CD4-positive, alpha-beta memory T cell (primary cell): ENCODE results near the gene VPS37C. TPM values are rescaled to one million over a fixed set of nuclear protein-coding genes. Genes with fewer than 3 reads are reported as not detected.
A peak's percentile ranks its signal among the peaks of the same experiment; 100 is the strongest.

Experiments used
- CTCF ChIA-PET: fragments of 350-600 bp; sonication (Branson Sonifier 250); formaldehyde crosslinking; loops from one replicate; lab custom pipeline; 2021; ENCODE audit warnings: inconsistent platforms; ENCODE audit not compliant: partially characterized antibody; lab: Charles Lee
- POLR2A ChIA-PET: fragments of 350-600 bp; sonication (Branson Sonifier 250); formaldehyde crosslinking; loops from one replicate; lab custom pipeline; 2021; ENCODE audit not compliant: partially characterized antibody; lab: Charles Lee
- DNase-seq, 5 donors: peaks; one replicate each; pipeline versions ENCODE4 v3.0.0 to v3.0.0-alpha.2; 2020 to 2022; ENCODE audit warnings: mixed read lengths in 1 of 5
- H3K27ac ChIP-seq: one replicate; pipeline ENCODE4 v1.7.0; 2013; ENCODE audit warnings: low read depth, low read length
- H3K27me3 ChIP-seq: 2 replicates; pipeline ENCODE4 v1.7.0; 2013; ENCODE audit warnings: mild to moderate bottlenecking, low read length, moderate library complexity; ENCODE audit not compliant: insufficient read depth
- H3K36me3 ChIP-seq: 2 replicates; pipeline ENCODE4 v1.7.0; 2013; ENCODE audit warnings: mild to moderate bottlenecking, low read length, moderate library complexity; ENCODE audit not compliant: insufficient read depth
- H3K4me1 ChIP-seq: 2 replicates; pipeline ENCODE4 v1.7.0; 2013; ENCODE audit warnings: mild to moderate bottlenecking, low read length, moderate library complexity; ENCODE audit not compliant: insufficient read depth
- H3K4me3 ChIP-seq, 2 donors: one replicate each; pipeline ENCODE4 v1.7.0; 2013; ENCODE audit warnings: low read length in 2 of 2, mild to moderate bottlenecking in 1 of 2
- H3K9me3 ChIP-seq, 2 donors: one replicate each; pipeline ENCODE4 v1.7.0; 2013; ENCODE audit warnings: low read length in 2 of 2, control low read depth in 1 of 2; ENCODE audit not compliant: control insufficient read depth in 1 of 2
- H3K27ac Mint-ChIP-seq, 7 donors: one replicate each; pipeline ENCODE4 v1.8.0; 2020 to 2021; ENCODE audit warnings: mixed read lengths in 7 of 7, mild to moderate bottlenecking in 6 of 7, inconsistent platforms in 3 of 7, moderate library complexity in 3 of 7
- H3K27me3 Mint-ChIP-seq, 2 donors: one replicate each; pipeline ENCODE4 v1.8.0; 2020 to 2021; ENCODE audit warnings: mixed read lengths in 2 of 2
- H3K36me3 Mint-ChIP-seq, 2 donors: one replicate each; pipeline ENCODE4 v1.8.0; 2020 to 2021; ENCODE audit warnings: mixed read lengths in 2 of 2, inconsistent platforms in 1 of 2, mild to moderate bottlenecking in 1 of 2
- H3K4me1 Mint-ChIP-seq, 4 donors: one replicate each; pipeline ENCODE4 v1.8.0; 2020 to 2021; ENCODE audit warnings: mixed read lengths in 4 of 4, mild to moderate bottlenecking in 1 of 4
- H3K4me3 Mint-ChIP-seq, 8 donors: one replicate each; pipeline ENCODE4 v1.8.0; 2020 to 2021; ENCODE audit warnings: mixed read lengths in 8 of 8, mild to moderate bottlenecking in 7 of 8, moderate library complexity in 6 of 8, inconsistent platforms in 3 of 8
- H3K9me3 Mint-ChIP-seq, 8 donors: one replicate each; pipeline ENCODE4 v1.8.0; 2020 to 2021; ENCODE audit warnings: mixed read lengths in 8 of 8, mild to moderate bottlenecking in 5 of 8, inconsistent platforms in 3 of 8, moderate library complexity in 1 of 8
- intact Hi-C: fragments of 100-400 bp; cut with micrococcal nuclease; formaldehyde crosslinking; loops from one replicate; pipeline ENCODE4 v1.15.1; 2023
- polyA plus RNA-seq, 2 donors: library from polyadenylated mRNA; unstranded; fragments of 300-500 nt; fragmentation: Illumina TruSeq; gene quantifications; one replicate each; pipeline ENCODE4 v1.2.3, GENCODE V29; 2021
- total RNA-seq, 2 experiments: library from RNA; stranded (reverse); gene quantifications; one replicate each; pipeline ENCODE4 v1.2.3, GENCODE V29; 2021

Gene VPS37C
- total and polyA plus RNA-seq, 4 experiments from 2014 or later: 0.25 to 7.9 (median 4.1) TPM

DNA sequence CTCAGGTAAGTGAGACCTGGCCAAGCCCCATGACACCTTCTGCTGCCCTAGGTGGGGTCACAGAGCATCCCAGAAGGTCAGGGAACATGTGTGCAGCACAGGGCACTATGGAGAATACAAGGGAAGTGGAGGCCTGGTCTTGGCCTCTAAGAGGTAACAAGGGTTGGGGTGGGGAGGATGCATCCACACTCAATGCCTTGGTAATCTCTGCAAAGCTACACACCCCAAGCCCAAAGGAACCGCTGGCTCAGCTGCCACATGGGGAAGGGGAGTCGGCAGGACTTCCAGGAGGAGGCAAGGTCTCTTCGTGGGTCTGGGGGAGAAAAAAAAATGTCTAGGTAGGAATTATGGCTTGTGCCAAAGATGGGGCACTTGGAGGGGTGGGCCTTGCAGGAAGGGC is 41.7 kb downstream of the VPS37C start:
- Histone ChIP-seq H3K27me3 (no peaks in the 10 kb centered on the region), H3K36me3 (peaks cover 82% of the 10 kb centered on the region), H3K9me3 (no peaks in the 10 kb centered on the region), H3K27ac (peak overlapping the region; percentile 70), H3K4me3 (no peak overlapping the region), H3K4me1 (peaks cover 75% of the 10 kb centered on the region)
- Mint-ChIP-seq H3K4me3 (peak overlapping the region; percentile 58 to 83 (median 75)), H3K4me1 (peaks cover 51 to 64% (median 55%) of the 10 kb centered on the region in 4 donors), H3K36me3 (peaks cover 68 to 89% of the 10 kb centered on the region in 2 donors), H3K9me3 (peaks cover 0 to 2% (median 0%) of the 10 kb centered on the region in 8 donors), H3K27me3 (no peaks in the 10 kb centered on the region), H3K27ac (peak overlapping the region; percentile 95 to 99 (median 98))
- ChIA-PET POLR2A (interaction anchor here (1.0 to 4.6 kb wide), 15 partner anchors 8 to 133 kb away, joined by 3 to 42 read pairs (median 6); partner anchors contain the start of gene CD5), CTCF (interaction anchor here (1.5 to 2.9 kb wide), 4 partner anchors 9 to 204 kb away, joined by 3 to 14 read pairs (median 5); no protein-coding TSS in a partner anchor)
- intact Hi-C loops: no loop called here
- DNase-seq: no peak

GRCh38 chr11:61119055-61119454 is 42.2 kb downstream of the VPS37C start:
- H3K27me3 Mint-ChIP-seq: no peaks in the 10 kb centered on the region
- peaks cover 63 to 87% of the 10 kb centered on the region in 2 donors for H3K36me3 Mint-ChIP-seq
- POLR2A ChIA-PET: interaction anchor here (0.8 to 10.3 kb wide), 14 partner anchors 7 to 204 kb away, joined by 3 to 117 read pairs (median 6); partner anchors contain the start of gene CD5
- peaks cover 80% of the 10 kb centered on the region for H3K36me3 ChIP-seq
- CTCF ChIA-PET: interaction anchor here (1.6 to 2.9 kb wide), 3 partner anchors 10 to 203 kb away, joined by 3 to 14 read pairs (median 6); no protein-coding TSS in a partner anchor
- no peaks in the 10 kb centered on the region for H3K9me3 ChIP-seq
- peak overlapping the region in 6 of 8 donors; percentile 36 to 83 (median 60) for H3K4me3 Mint-ChIP-seq
- no peak overlapping the region for H3K4me3 ChIP-seq
- DNase-seq: no peak
- H3K4me1 ChIP-seq: peaks cover 80% of the 10 kb centered on the region
- H3K9me3 Mint-ChIP-seq: peaks cover 0 to 2% (median 0%) of the 10 kb centered on the region in 8 donors
- H3K4me1 Mint-ChIP-seq: peaks cover 51 to 70% (median 55%) of the 10 kb centered on the region in 4 donors
- intact Hi-C loops: no loop called here
- no peaks in the 10 kb centered on the region for H3K27me3 ChIP-seq
- H3K27ac Mint-ChIP-seq: peak overlapping the region; percentile 95 to 99 (median 98)
- H3K27ac ChIP-seq: peak overlapping the region; percentile 70

GRCh38 chr11:61118406-61118805 is 42.8 kb downstream of the VPS37C start:
- peaks cover 51 to 76% (median 58%) of the 10 kb centered on the region in 4 donors for H3K4me1 Mint-ChIP-seq
- intact Hi-C loops: no loop called here
- POLR2A ChIA-PET: interaction anchor here (0.8 to 10.3 kb wide), 14 partner anchors 10 to 203 kb away, joined by 3 to 117 read pairs (median 4); partner anchors contain the start of gene CD5
- peak overlapping the region; percentile 70 for H3K27ac ChIP-seq
- H3K9me3 ChIP-seq: no peaks in the 10 kb centered on the region
- no peak overlapping the region for H3K4me3 ChIP-seq
- no peak for DNase-seq
- H3K36me3 ChIP-seq: peaks cover 79% of the 10 kb centered on the region
- H3K4me1 ChIP-seq: peaks cover 86% of the 10 kb centered on the region
- peaks cover 60 to 88% of the 10 kb centered on the region in 2 donors for H3K36me3 Mint-ChIP-seq
- H3K27ac Mint-ChIP-seq: peak overlapping the region in 6 of 7 donors; percentile 81 to 99 (median 96)
- no peaks in the 10 kb centered on the region for H3K27me3 Mint-ChIP-seq
- H3K4me3 Mint-ChIP-seq: peak overlapping the region in 5 of 8 donors; percentile 21 to 58 (median 39)
- CTCF ChIA-PET: interaction anchor here (0.9 to 2.9 kb wide), 4 partner anchors 11 to 203 kb away, joined by 3 to 14 read pairs (median 4); no protein-coding TSS in a partner anchor
- H3K9me3 Mint-ChIP-seq: peaks cover 0 to 2% (median 0%) of the 10 kb centered on the region in 8 donors
- H3K27me3 ChIP-seq: no peaks in the 10 kb centered on the region

DNA sequence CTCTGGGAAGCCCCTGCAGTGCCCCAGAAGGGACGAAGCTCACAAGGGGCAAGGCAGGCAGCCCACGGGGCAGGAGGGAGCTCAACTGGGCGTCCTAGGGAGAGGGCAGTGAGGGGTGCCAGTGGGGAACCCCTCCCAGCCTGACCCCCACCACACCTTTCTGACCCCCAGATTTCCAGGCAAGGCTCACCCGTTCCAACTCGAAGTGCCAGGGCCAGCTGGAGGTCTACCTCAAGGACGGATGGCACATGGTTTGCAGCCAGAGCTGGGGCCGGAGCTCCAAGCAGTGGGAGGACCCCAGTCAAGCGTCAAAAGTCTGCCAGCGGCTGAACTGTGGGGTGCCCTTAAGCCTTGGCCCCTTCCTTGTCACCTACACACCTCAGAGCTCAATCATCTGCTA is 43.2 kb downstream of the VPS37C start:
- peaks cover 90% of the 10 kb centered on the region for H3K4me1 ChIP-seq
- H3K27me3 ChIP-seq: no peaks in the 10 kb centered on the region
- peaks cover 79% of the 10 kb centered on the region for H3K36me3 ChIP-seq
- ChIA-PET CTCF (interaction anchor here (0.9 to 2.9 kb wide), 5 partner anchors 11 to 204 kb away, joined by 3 to 14 read pairs (median 3); partner anchors contain the start of gene TMEM109), POLR2A (interaction anchor here (0.8 to 10.3 kb wide), 12 partner anchors 10 to 203 kb away, joined by 3 to 117 read pairs (median 5); partner anchors contain the start of gene CD5)
- Mint-ChIP-seq H3K4me1 (peaks cover 48 to 80% (median 61%) of the 10 kb centered on the region in 4 donors), H3K4me3 (no peak overlapping the region), H3K9me3 (peaks cover 0 to 2% (median 0%) of the 10 kb centered on the region in 8 donors), H3K27ac (peak overlapping the region in 6 of 7 donors; percentile 66 to 98 (median 88)), H3K27me3 (no peaks in the 10 kb centered on the region), H3K36me3 (peaks cover 60 to 88% of the 10 kb centered on the region in 2 donors)
- peak overlapping the region; percentile 70 for H3K27ac ChIP-seq
- H3K4me3 ChIP-seq: no peak overlapping the region
- H3K9me3 ChIP-seq: no peaks in the 10 kb centered on the region
- no peak for DNase-seq
- intact Hi-C loops: no loop called here

DNA sequence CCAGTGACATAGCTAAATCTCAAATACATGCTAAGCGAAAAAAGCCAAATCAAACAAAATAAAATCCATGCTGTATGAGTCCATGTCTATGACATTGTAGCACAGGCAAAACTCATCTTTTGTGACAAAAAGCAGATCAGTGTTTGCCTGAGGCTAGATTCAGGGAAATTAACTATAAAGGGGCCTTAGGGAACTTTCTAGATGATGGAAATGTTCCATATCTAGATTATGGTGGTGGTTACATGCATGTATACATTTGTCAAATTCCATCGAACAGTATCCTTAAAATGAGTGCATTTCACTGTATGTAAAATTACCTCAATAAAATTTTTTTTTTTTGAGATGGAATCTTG is 44.1 kb downstream of the VPS37C start:
- H3K4me3 ChIP-seq: no peak overlapping the region
- peaks cover 40 to 88% (median 67%) of the 10 kb centered on the region in 4 donors for H3K4me1 Mint-ChIP-seq
- H3K36me3 Mint-ChIP-seq: peaks cover 55 to 88% of the 10 kb centered on the region in 2 donors
- no peak for DNase-seq
- intact Hi-C loops: no loop called here
- ChIA-PET CTCF (interaction anchor here (0.9 to 2.9 kb wide), 4 partner anchors 9 to 203 kb away, joined by 3 to 14 read pairs (median 3); partner anchors contain the start of gene TMEM109), POLR2A (interaction anchor here (0.6 to 10.3 kb wide), 9 partner anchors 10 to 75 kb away, joined by 3 to 117 read pairs (median 5); partner anchors contain the start of gene CD5)
- peaks cover 95% of the 10 kb centered on the region for H3K4me1 ChIP-seq
- H3K36me3 ChIP-seq: peaks cover 76% of the 10 kb centered on the region
- peak overlapping the region in 6 of 7 donors; percentile 77 to 94 (median 84) for H3K27ac Mint-ChIP-seq
- peak overlapping the region in 2 of 8 donors; percentile 26 to 70 for H3K4me3 Mint-ChIP-seq
- no peaks in the 10 kb centered on the region for H3K27me3 Mint-ChIP-seq
- no peaks in the 10 kb centered on the region for H3K9me3 ChIP-seq
- H3K27me3 ChIP-seq: no peaks in the 10 kb centered on the region
- H3K9me3 Mint-ChIP-seq: peaks cover 0 to 2% (median 0%) of the 10 kb centered on the region in 8 donors
- H3K27ac ChIP-seq: peak overlapping the region; percentile 70

DNA sequence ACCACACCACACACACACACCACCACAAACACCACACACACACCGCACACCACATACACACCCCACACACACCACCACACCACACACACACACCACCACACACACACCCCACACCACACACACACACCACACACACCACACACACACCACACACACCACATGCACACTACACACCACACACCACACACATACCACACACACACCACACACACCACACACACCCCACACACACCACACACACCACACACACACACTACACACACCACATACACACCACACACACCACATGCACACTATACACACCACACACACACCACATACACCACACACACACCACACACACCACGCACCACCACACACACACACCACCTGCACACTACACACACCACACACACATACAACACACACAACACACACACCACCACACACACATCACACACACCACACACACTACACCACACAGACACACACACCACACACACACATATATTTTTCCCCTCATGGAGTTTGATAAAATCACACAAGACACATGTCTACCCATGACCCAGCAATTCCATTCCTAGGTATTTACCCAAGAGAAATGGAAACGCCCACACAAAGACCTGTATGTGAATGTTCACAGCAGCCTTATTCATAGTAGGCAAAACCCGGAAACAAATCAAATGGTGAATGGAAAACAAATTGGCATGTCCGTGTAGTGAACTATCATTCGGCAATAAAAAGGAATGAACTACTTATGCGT is 44.6 kb downstream of the VPS37C start:
- H3K36me3 ChIP-seq: peaks cover 72% of the 10 kb centered on the region
- no peak for DNase-seq
- H3K9me3 Mint-ChIP-seq: peaks cover 0 to 2% (median 0%) of the 10 kb centered on the region in 8 donors
- H3K27me3 ChIP-seq: no peaks in the 10 kb centered on the region
- peaks cover 54 to 89% of the 10 kb centered on the region in 2 donors for H3K36me3 Mint-ChIP-seq
- H3K4me1 ChIP-seq: peaks cover 96% of the 10 kb centered on the region
- intact Hi-C loops: no loop called here
- H3K4me3 ChIP-seq: no peak overlapping the region
- peak overlapping the region in 5 of 8 donors; percentile 26 to 70 (median 36) for H3K4me3 Mint-ChIP-seq
- POLR2A ChIA-PET: interaction anchor here (0.6 to 10.3 kb wide), 9 partner anchors 11 to 74 kb away, joined by 3 to 173 read pairs (median 28); partner anchors contain the start of gene CD5
- no peaks in the 10 kb centered on the region for H3K9me3 ChIP-seq
- peak overlapping the region in 6 of 7 donors; percentile 77 to 94 (median 84) for H3K27ac Mint-ChIP-seq
- peaks cover 34 to 88% (median 70%) of the 10 kb centered on the region in 4 donors for H3K4me1 Mint-ChIP-seq
- CTCF ChIA-PET: interaction anchor here (0.9 to 5.5 kb wide), 8 partner anchors 9 to 203 kb away, joined by 3 to 34 read pairs (median 4); partner anchors contain the start of gene TMEM109
- no peaks in the 10 kb centered on the region for H3K27me3 Mint-ChIP-seq
- peak overlapping the region; percentile 70 for H3K27ac ChIP-seq
